Measurements from ENCODE around the gene RHCG.

DNA sequence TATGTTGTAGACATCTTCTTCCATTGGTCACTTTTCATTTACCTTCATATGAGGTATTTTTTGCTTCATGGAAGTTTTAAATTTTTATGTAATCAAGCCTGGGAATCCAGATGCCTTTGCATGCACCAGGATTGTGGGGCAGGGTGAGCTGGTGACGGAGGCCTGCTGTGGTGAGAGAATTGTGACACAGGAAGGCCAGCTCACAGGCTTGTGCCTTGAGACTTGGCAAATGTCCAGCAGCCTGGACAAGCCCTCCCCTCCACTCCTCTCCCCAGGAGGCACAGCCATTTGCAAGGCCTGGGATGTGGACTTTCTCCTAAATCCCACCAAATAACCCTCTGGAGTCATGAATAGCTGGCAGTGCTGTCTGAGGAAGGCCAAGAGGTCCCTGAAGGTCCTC is 67.4 kb downstream of the RHCG start:
- no peak for TF ChIP-seq POLR2A (IDR thresholded peaks at IDR 0.05)
- TF ChIP-seq, protein P1, sequence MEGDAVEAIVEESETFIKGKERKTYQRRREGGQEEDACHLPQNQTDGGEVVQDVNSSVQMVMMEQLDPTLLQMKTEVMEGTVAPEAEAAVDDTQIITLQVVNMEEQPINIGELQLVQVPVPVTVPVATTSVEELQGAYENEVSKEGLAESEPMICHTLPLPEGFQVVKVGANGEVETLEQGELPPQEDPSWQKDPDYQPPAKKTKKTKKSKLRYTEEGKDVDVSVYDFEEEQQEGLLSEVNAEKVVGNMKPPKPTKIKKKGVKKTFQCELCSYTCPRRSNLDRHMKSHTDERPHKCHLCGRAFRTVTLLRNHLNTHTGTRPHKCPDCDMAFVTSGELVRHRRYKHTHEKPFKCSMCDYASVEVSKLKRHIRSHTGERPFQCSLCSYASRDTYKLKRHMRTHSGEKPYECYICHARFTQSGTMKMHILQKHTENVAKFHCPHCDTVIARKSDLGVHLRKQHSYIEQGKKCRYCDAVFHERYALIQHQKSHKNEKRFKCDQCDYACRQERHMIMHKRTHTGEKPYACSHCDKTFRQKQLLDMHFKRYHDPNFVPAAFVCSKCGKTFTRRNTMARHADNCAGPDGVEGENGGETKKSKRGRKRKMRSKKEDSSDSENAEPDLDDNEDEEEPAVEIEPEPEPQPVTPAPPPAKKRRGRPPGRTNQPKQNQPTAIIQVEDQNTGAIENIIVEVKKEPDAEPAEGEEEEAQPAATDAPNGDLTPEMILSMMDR (IDR thresholded peaks at IDR 0.05 in 8 of 11, conservative IDR thresholded peaks at IDR 0.05 in 3 of 11), result no peak
- TF ChIP-seq POLR2AphosphoS5 (IDR thresholded peaks at IDR 0.05), result no peak

Measured in spleen (tissue), 7 donors.